NB4 (cell line): ENCODE data around the gene PNPLA2.

Source experiments
- MYC ChIP-seq: IDR thresholded peaks from 2 replicates; pipeline ENCODE4 v1.6.1; 2011; ENCODE audit warnings: low read depth, low read length
- TF ChIP-seq, protein P1 (sequence below): IDR thresholded peaks from one replicate; pipeline ENCODE4 v1.5.1; 2012; ENCODE audit warnings: low read depth, low read length

DNA sequence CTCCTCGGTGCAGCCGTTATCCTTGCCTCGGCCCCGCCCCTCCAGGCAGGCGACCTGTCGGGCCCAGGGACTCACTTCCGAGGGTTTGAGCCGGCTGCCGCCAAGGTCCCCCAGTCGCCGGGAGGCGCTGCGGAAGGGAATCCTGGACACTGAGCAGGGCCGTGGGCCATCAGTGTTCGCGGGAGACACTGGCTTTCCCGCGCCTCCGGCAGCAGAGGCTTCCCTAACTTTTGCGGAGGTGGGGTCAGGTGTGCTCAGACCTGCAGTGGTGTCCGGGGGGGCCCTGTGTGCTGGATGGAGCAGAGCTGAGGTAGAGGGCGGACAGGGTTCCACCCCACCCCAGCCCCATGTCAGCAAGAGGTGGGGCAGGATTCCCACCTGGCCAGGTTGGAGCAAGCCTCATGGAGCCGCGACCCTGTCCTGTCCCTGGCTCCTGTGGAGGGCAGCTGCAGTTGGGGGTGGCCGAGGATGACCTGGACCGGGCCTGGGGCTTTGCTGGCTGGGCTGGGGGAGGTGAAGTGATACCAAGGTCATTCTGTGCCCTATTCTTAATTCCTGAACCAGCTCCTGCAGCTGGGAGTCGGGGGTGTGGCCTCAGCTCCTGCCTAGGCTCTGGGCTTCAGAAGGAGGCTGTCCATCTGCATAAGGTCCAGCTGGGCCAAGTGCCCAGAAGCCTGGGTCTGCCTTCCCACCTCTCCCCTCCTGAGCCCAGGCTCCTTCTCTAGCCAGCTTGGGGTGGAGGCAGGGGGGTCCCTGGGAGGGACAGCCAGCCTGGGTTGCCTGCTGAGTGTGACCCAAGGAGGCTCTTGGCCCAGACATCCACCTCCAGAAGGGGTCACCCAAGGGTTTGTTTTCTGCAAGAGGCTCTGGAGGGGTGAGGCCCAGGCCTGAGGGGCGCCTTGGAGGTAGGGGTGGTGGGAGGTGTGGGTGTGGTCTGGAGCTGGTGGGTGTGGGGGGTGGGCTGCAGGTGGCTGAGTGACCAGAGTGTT lies 32.4 kb downstream of the PNPLA2 start:
- TF ChIP-seq, protein P1, sequence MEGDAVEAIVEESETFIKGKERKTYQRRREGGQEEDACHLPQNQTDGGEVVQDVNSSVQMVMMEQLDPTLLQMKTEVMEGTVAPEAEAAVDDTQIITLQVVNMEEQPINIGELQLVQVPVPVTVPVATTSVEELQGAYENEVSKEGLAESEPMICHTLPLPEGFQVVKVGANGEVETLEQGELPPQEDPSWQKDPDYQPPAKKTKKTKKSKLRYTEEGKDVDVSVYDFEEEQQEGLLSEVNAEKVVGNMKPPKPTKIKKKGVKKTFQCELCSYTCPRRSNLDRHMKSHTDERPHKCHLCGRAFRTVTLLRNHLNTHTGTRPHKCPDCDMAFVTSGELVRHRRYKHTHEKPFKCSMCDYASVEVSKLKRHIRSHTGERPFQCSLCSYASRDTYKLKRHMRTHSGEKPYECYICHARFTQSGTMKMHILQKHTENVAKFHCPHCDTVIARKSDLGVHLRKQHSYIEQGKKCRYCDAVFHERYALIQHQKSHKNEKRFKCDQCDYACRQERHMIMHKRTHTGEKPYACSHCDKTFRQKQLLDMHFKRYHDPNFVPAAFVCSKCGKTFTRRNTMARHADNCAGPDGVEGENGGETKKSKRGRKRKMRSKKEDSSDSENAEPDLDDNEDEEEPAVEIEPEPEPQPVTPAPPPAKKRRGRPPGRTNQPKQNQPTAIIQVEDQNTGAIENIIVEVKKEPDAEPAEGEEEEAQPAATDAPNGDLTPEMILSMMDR = no peak
- no peak for TF ChIP-seq MYC
